NK-92 treated with Interleukin-12 subunit alpha and Interleukin-12 subunit beta, amount 100 ng/mL, for 24 hours (cell line): ENCODE results near the gene BCL11A.

Experiments used
- DNase-seq: peaks from one replicate; lab custom pipeline; 2025; lab: John Stamatoyannopoulos, UW

The BCL11A gene

GRCh38 chr2:60525899-60526298 lies 27.6 kb downstream of the BCL11A start:
- DNase-seq: no peak

DNA sequence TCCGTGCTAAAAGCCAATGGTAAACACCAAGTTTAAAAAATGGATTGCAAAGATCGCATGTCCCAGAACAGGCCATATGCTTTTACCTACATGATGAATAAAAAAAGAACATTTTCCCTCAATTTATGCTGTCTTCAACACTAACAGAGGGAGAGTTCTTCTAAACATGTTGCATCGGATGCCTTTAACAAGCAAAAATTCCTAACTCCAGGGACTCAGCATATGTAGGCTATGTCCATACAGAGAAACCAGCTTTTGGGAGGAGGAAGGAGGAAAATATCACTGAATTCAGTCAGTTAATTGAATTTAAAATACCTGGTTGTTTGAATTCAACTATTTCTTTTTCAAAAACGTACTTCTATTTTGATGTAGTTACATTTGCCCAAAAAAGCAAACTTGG lies 28.6 kb downstream of the BCL11A start:
- no peak for DNase-seq

DNA sequence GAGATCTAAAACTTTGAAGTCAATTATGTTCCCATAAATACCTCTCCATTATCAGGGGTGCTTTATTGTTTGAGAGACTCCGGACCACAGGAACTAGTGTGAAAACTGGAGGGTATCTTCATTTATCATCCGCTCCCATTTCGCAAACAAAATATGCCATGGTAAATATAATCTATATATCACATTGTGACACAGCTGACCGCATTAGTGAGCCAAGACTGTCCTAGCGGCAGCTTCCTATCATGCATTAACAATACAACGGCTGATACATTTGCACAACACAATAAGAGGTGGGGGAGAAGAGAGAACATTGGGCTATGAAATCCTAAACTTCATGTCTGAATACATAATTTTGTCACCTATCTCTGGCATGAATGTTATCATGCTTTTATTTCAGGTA lies 29.5 kb downstream of the BCL11A start:
- no peak for DNase-seq

DNA sequence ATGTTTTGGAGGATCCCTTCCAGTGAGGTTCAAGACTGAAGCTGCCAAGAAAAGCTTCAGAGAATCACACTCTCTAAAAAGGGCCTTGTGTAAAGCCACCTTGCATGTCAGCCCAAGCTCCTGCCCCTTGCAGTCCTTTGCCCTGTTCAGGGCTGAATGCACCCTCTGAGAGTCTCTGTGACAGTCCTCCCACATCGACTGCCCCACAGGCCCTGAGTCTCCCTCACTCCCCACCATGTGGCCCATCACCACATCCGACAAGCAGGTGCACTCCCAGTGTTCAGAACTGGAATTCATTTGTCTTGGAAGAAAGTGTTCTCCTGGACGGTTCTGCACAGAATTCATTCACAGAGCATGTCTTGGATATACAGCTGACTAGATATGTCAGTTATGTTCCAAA lies 31.0 kb downstream of the BCL11A start:
- no peak for DNase-seq

DNA sequence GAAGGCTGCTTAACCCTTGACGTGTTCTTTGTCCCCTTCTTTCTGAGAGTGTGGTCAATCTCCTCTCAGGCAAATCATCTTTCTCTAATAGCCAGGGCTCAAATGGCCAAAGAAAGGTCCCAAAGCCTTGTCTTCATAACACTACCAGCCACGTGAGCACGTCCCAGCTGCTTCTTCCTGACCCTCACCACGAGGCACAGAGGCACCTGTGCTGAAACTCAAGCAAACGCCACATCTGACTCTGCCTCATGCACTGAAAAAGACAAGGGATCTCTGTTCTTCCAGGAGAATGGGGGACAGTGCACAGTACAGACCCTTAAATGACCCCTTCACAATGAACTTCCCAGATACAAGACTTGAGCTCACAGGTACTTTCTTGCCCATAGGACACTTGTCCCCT lies 31.8 kb downstream of the BCL11A start:
- no peak for DNase-seq

GRCh38 chr2:60520917-60521539 lies 32.4 kb downstream of the BCL11A start:
- no peak for DNase-seq

- DNase-seq: no peak
These were observed 33.1 kb downstream of the BCL11A start for GRCh38 chr2:60520151-60520876.

DNA sequence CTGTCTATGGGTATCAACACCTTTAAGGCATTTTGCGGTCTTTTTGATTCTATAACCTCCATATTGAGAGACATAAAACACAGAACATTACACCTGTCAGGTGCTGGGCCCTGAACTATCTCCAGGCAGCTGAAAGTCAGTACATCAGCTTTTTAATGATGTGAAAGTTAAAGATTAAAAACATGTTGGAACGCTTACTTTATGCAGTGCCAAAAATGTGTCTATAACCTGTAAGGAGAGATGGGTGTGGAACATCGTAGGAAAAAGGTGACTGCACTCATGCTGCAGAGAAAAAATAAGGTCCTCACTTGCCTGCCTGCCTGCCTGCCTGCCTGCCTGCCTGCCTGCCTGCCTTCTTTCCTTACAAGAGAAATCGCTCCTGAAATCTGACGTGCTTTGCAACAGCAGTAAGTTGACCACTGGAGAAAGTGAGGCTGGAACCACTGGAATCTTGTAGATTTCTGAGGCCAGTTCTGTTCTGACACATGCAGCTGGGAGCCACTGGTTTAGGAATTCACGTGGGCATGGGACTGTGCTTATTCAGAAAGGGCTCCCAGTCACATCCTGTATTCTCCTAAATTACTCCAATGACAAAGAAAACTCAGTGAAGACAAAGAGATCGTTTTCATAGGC lies 34.1 kb downstream of the BCL11A start:
- no peak for DNase-seq

DNA sequence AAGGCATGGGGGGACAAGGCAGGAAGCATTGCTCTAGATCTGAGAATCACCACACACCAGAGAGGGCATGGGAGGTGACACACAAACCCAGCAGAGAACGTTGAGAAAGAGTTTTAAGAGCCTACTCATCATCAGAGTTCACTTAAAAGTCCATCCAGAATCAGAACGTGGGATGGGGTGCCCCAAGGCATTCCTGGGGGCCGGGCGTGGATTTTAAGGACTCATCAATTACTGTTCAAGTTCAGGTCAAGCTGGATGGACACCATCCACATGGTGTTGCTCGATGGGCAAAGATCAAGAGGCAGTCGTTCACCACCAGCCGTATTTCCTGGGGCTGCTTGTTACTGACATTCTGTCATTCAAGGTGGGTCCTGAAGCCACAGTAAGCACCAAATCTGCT lies 34.9 kb downstream of the BCL11A start:
- no peak for DNase-seq

DNA sequence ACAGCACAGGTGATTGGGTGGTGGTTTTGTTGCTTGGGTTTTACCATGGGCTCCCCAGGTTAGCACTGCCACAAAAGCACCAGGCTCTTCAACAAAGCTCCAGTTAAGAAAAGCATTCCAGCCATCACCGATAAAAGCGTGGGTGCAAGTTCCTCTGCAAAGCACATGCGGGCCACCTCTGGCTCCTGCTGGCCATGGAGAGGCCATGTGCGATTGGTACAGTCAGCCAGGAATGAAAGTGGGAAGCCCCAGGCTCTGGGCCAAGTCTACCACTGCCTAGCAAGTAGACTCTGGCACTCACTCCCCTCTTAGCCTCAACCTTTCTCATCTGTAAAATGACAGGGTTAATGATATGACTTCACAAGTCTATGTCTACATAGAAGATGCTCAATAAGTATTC lies 36.0 kb downstream of the BCL11A start:
- no peak for DNase-seq

GRCh38 chr2:60516826-60517225 lies 36.6 kb downstream of the BCL11A start:
- DNase-seq: no peak

DNA sequence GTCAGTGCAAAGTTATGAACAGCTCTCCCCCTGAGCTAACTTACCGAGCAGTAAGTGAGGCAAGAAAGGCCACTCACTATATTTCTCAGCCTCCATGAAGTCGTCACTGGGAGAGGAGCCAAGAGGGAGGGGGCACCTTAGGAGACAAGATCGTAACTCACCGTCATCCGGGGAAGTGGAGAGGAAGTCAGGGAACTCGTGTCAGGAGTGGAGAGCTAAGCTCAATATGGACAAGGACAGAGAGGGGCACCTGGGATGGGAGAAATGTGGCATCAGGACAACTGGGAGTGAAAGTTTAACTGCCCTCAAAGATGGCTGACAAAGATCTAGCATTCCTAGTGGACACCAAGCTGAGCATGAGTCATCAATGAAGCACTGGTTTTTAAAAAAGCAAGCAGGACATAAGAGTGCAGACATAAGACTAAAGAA lies 37.1 kb downstream of the BCL11A start:
- no peak for DNase-seq

GRCh38 chr2:60515721-60516226 lies 37.7 kb downstream of the BCL11A start:
- no peak for DNase-seq

- no peak for DNase-seq
These were observed 39.5 kb downstream of the BCL11A start for GRCh38 chr2:60513996-60514395.

DNA sequence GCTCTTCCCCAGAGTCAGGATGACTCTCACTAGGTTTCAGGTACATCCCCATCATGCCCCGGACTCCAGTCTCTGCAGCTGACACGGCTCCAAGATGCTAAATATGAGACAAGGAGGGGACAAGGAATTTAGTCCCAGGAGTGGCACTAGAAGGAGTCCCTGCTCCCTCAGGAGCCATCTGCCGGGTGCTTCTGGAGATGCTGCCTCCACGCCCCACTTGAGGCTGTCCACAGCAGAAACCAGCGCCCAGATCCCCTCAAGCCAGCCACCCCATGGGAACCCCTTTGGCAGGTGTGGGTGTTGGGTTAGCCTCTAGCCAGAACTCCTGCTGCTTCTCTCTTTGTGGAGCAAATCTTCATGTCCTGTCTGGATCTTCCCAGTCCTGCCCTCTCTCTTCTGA lies 40.3 kb downstream of the BCL11A start:
- DNase-seq: no peak

- no peak for DNase-seq
These were observed 40.8 kb downstream of the BCL11A start for GRCh38 chr2:60512641-60513040.

DNA sequence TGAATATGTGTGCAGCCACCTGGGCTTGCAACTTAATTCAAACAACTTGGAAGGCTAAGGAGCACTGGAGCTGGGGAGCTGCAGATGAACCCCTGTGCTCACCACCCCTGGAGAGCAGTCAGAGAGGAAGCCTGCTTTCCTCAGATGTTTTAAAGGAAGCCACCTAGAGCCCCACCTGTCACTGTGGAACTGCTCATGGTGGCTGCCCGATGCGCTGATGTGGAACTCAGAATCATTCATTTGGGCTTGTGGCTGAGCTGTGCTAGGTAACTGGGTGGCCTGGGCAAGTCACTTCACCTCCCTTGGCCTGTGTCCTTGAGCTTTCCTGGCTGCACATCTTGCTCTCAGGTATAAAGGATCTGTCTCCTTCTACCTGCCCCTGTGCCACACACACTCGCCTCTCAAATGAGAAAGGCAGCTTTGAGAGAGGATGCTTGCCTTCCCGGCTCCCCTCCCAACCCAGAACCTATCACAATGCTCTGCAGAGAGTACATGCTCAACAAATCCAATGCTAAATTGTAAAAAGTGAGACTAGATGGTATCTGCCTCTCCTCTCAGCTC lies 41.3 kb downstream of the BCL11A start:
- no peak for DNase-seq

- DNase-seq: no peak
These were observed 42.7 kb downstream of the BCL11A start for GRCh38 chr2:60510713-60511112.

GRCh38 chr2:60509066-60509465 lies 44.4 kb downstream of the BCL11A start:
- no peak for DNase-seq

DNA sequence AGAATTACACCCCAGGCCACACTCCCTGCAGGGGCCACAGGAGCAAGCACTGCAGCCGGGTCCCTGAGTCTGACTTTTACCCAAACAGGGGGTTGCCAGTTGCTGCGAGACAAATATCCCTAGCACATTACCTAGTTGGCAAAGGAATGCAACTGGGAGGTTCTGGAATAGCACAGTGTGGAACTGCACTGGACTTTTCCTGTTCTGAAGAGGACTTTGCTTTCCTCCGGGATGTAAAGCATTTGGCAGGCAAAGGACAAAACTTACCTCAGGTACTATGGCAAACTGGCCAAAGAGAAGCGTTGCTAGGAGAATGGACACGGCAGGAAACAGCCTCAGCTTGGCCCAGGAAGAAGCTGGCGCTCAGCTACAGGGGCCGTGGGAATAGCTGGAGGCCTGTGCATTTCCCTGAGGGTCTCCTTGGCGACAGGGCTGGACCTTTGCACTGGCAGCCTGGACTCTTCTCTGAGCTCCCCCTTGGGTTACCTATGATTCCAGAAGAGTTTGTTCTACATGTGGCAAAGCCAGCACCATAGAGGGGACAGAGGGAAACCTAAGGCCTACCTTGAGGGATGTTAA lies 45.0 kb downstream of the BCL11A start:
- no peak for DNase-seq

DNA sequence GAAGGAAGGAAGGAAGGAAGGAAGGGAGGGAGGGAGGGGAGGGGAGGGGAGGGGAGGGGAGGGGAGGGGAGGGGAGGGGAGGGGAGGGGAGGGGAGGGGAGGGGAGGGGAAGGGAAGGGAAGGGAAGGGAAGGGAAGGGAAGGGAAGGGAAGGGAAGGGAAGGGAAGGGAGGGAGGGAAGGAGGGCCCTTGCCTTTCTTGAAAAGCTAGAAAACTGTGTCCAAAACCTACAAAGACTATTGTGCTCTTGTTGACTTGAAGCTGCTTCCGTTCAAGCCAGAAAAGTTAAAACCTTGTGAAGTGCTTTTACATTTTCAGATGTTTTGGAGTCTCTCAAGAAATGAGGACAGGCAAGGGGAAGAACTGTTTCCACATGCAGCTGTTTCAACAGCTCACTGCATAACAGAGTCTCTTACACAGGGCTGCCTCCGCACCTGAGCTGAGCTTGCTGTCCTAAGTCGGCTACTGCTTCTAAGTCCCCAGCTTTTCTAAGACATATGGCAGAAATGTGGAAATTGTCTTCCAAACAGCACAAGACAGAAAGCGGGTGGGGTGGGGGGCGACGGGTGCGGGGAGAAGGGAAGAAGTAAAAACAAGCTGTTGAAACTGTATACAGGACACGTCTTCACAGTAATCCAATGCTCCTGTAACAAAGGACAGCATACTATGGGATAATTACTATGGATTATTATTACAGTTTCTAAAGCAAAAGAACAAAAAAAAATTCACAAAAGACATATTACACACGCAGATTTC lies 46.1 kb downstream of the BCL11A start:
- no peak for DNase-seq

DNA sequence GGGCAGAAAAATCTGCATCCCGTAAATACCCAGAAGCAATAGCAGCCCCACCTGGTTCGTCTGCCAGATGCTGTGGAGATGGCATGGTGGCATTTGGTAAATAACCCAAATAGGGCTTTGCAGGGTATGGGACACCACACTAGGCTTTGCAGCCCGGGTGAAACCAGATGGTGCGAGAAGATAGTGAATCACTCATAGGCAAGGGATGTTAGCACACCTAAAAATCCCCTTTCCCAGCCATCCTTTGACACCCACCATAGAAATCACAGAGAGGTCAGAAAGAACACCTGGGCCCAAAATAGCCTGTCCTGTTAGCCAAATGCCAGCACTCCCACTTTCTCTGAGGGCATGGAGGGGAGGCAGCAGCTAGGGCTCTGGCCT lies 47.6 kb downstream of the BCL11A start:
- DNase-seq: peak; percentile 10
